Epithelial cell of esophagus (primary cell): ENCODE results near the gene FZD7.

Experiments
- DNase-seq: peaks from one replicate; pipeline ENCODE4 v3.0.0; 2010; ENCODE audit warnings: low read depth
- H3K4me3 ChIP-seq: 2 replicates; pipeline ENCODE4 v1.5.1; 2011; ENCODE audit warnings: mild to moderate bottlenecking, low read length, control low read depth
- CTCF ChIP-seq: IDR thresholded peaks from 2 replicates; pipeline ENCODE4 v1.5.1; 2011; ENCODE audit warnings: low read depth, mild to moderate bottlenecking, low read length, control low read depth, inconsistent platforms; ENCODE audit not compliant: insufficient read depth; ENCODE audit errors: missing control alignments

FZD7 gene

GRCh38 chr2:202042444-202042843 lies 8.8 kb downstream of the FZD7 start:
- no peak for TF ChIP-seq CTCF
- no peak overlapping the region for H3K4me3 ChIP-seq
- DNase-seq: no peak

- TF ChIP-seq CTCF: no peak
- no peak overlapping the region for H3K4me3 ChIP-seq
- DNase-seq: peak; percentile 54
Measured at GRCh38 chr2:202043475-202043874, 9.8 kb downstream of the FZD7 start.

GRCh38 chr2:202044777-202045176 lies 11.1 kb downstream of the FZD7 start:
- no peak for TF ChIP-seq CTCF
- DNase-seq: no peak
- no peak overlapping the region for H3K4me3 ChIP-seq

- TF ChIP-seq CTCF: no peak
- no peak overlapping the region for H3K4me3 ChIP-seq
- no peak for DNase-seq
Measured at GRCh38 chr2:202046572-202046971, 12.9 kb downstream of the FZD7 start.

GRCh38 chr2:202049092-202049728 lies 15.6 kb downstream of the FZD7 start:
- DNase-seq: no peak
- no peak for TF ChIP-seq CTCF
- no peak overlapping the region for H3K4me3 ChIP-seq

- no peak for DNase-seq
- no peak for TF ChIP-seq CTCF
- H3K4me3 ChIP-seq: no peak overlapping the region
Measured at GRCh38 chr2:202049840-202050239, 16.2 kb downstream of the FZD7 start.

- no peak overlapping the region for H3K4me3 ChIP-seq
- no peak for DNase-seq
- TF ChIP-seq CTCF: no peak
Measured at GRCh38 chr2:202050652-202051051, 17.0 kb downstream of the FZD7 start.
